HepG2 (cell line): ENCODE data around the gene ATRNL1. TPM values are rescaled to one million over a fixed set of nuclear protein-coding genes. Genes with fewer than 3 reads are reported as not detected.

Source experiments
- ATAC-seq: fragments of 200-7000 bp; cut with Tn5 transposase; 3 replicates; pipeline ENCODE4 v1.9.1; 2020; ENCODE audit warnings: mild to moderate bottlenecking, moderate library complexity
- BruUV-seq: library from RNA; stranded (reverse); fragments of 400-500 nt; replicated peaks from 2 replicates; lab custom pipeline; 2021; lab: Mats Ljungman, UMichigan
- CTCF ChIA-PET: fragments of 300-600 bp; formaldehyde crosslinking; extraction: SDS; loops from one replicate; lab custom pipeline; 2021; ENCODE audit warnings: low total read pairs, inconsistent platforms, low intra/inter-chr PET ratio; lab: Yijun Ruan, JAX
- POLR2A ChIA-PET: fragments of 350-600 bp; sonication (Branson Sonifier 250); formaldehyde crosslinking; loops from one replicate; lab custom pipeline; 2020; ENCODE audit warnings: antibody characterized with exemption, inconsistent platforms; lab: Yijun Ruan, JAX
- DNase-seq: peaks from one replicate; pipeline ENCODE4 v3.0.0-alpha.2; 2015; ENCODE audit warnings: low spot score
- FAIRE-seq: peaks from 3 replicates; lab custom pipeline; 2011; peaks lifted over from hg19 to GRCh38; lab: Jason Lieb, UNC
- H2AFZ ChIP-seq: one replicate; pipeline ENCODE4 v1.6.1; 2011; ENCODE audit warnings: low read length, inconsistent platforms
- H3K27ac ChIP-seq: fragments of 300-600 bp; 3 replicates; pipeline ENCODE4 v1.8.0; 2011; ENCODE audit warnings: mixed run types, mild to moderate bottlenecking, mixed read lengths, low read length, inconsistent platforms; ENCODE audit not compliant: insufficient read depth; ENCODE audit errors: extremely low read length
- H3K27me3 ChIP-seq, 2 experiments: fragments of 200-600 bp in 1 of 2; 2 replicates in 1 of 2; 3 replicates in 1 of 2; pipeline versions ENCODE4 v1.6.0 to v1.8.0; 2011; ENCODE audit warnings: low read length in 2 of 2, mild to moderate bottlenecking in 2 of 2, moderate library complexity in 2 of 2, inconsistent platforms in 1 of 2; ENCODE audit not compliant: insufficient read depth in 2 of 2, control insufficient read depth in 1 of 2
- H3K36me3 ChIP-seq, 2 experiments: fragments of 200-600 bp in 1 of 2; replicated peaks in 1 of 2; 2 replicates in 1 of 2; 3 replicates in 1 of 2; pipeline versions ENCODE4 v1.5.1 to v1.8.0; 2011; ENCODE audit warnings: low read length in 2 of 2, inconsistent platforms in 1 of 2; ENCODE audit not compliant: insufficient read depth in 2 of 2, control insufficient read depth in 1 of 2
- H3K4me1 ChIP-seq: 2 replicates; pipeline ENCODE4 v1.5.1; 2012; ENCODE audit warnings: low read length, inconsistent platforms; ENCODE audit not compliant: insufficient read depth
- H3K4me2 ChIP-seq: 2 replicates; pipeline ENCODE4 v1.6.0; 2011; ENCODE audit warnings: low read depth, low read length, inconsistent platforms
- H3K4me3 ChIP-seq, 3 experiments: fragments of 200-600 bp in 1 of 3; sonication (generic), shearing (Covaris generic) in 1 of 3; replicated peaks in 1 of 3; 2 replicates each; pipeline ENCODE4 v1.5.1; 2011 to 2016; ENCODE audit warnings: low read length in 3 of 3, inconsistent platforms in 2 of 3, low read depth in 2 of 3, mild to moderate bottlenecking in 2 of 3, control low read depth in 1 of 3, mixed read lengths in 1 of 3; ENCODE audit not compliant: insufficient read depth in 1 of 3
- H3K79me2 ChIP-seq: one replicate; pipeline ENCODE4 v1.6.1; 2011; ENCODE audit warnings: low read length, inconsistent platforms; ENCODE audit not compliant: insufficient read depth
- H3K9ac ChIP-seq: 2 replicates; pipeline ENCODE4 v1.6.0; 2011; ENCODE audit warnings: mild to moderate bottlenecking, low read depth, low read length, inconsistent platforms; ENCODE audit not compliant: insufficient read depth
- H3K9me3 ChIP-seq: 2 replicates; pipeline ENCODE4 v1.5.1; 2012; ENCODE audit warnings: mild to moderate bottlenecking, low read length
- H4K20me1 ChIP-seq: 2 replicates; pipeline ENCODE4 v1.6.0; 2011; ENCODE audit warnings: inconsistent platforms, mild to moderate bottlenecking, low read length, moderate library complexity; ENCODE audit not compliant: insufficient read depth
- CEBPB ChIP-seq: IDR thresholded peaks from 2 replicates; pipeline ENCODE4 v1.6.1; 2011; ENCODE audit warnings: low read depth, low read length, improper control_type of control experiment, borderline replicate concordance
- CREM ChIP-seq, 2 experiments: sonication (generic) in 1 of 2; formaldehyde crosslinking in 1 of 2; IDR thresholded peaks; 2 replicates each; pipeline versions ENCODE4 v1.4.0 to v1.6.1; 2016 to 2020; ENCODE audit warnings: antibody characterized with exemption in 1 of 2, mild to moderate bottlenecking in 1 of 2, missing genetic modification reagents in 1 of 2
- MBD4 ChIP-seq: IDR thresholded peaks from 2 replicates; pipeline ENCODE4 v1.6.1; 2012; ENCODE audit warnings: low read length, inconsistent platforms, borderline replicate concordance
- MYNN ChIP-seq: sonication (generic); formaldehyde crosslinking; IDR thresholded peaks from 2 replicates; pipeline ENCODE4 v1.4.0; 2020; ENCODE audit warnings: mild to moderate bottlenecking, low read depth, missing genetic modification reagents
- NCOA2 ChIP-seq: sonication (generic); formaldehyde crosslinking; IDR thresholded peaks from 2 replicates; pipeline ENCODE4 v1.8.0; 2022; ENCODE audit warnings: inconsistent platforms
- ZNF337 ChIP-seq: sonication (generic); formaldehyde crosslinking; IDR thresholded peaks from 2 replicates; pipeline ENCODE4 v1.5.1; 2020; ENCODE audit warnings: missing genetic modification reagents, low read depth, mild to moderate bottlenecking, borderline replicate concordance
- ZNF776 ChIP-seq: sonication (generic); formaldehyde crosslinking; IDR thresholded peaks from 2 replicates; pipeline ENCODE4 v1.4.0; 2020; ENCODE audit warnings: mild to moderate bottlenecking, missing genetic modification reagents
- WGBS: methylation state at CpG from one replicate; pipeline ENCODE4 v1.1.6; 2017; ENCODE audit warnings: low lambda C conversion rate; 5-methylcytosine and 5-hydroxymethylcytosine counted together
- in situ Hi-C: cut with HindIII; loops from 2 replicates; pipeline ENCODE4 v1.10.0; 2017; ENCODE audit warnings: low pct_unique_long_range_greater_than_20kb; ENCODE audit not compliant: extremely low pct_ligation_motif_present
- intact Hi-C: fragments of 100-400 bp; cut with micrococcal nuclease; formaldehyde crosslinking; loops from one replicate; pipeline ENCODE4 v1.10.0; 2022; ENCODE audit not compliant: unreplicated experiment
- polyA plus RNA-seq, 8 experiments: library from polyadenylated mRNA; depleted of rRNA in 3 of 8; stranded (reverse) in 7 of 8; unstranded in 1 of 8; fragments of >200 nt; fragmentation: Illumina TruSeq in 4 of 8; extraction: Trizol in 4 of 8; gene quantifications; 2 replicates each; pipeline versions ENCODE4 v1.2.1 to v1.2.3, GENCODE V29; 2011 to 2016; ENCODE audit warnings: low read depth in 4 of 8, missing spikeins in 1 of 8, mixed read lengths in 1 of 8; ENCODE audit not compliant: insufficient read depth in 1 of 8
- total RNA-seq, 5 experiments: library from RNA; depleted of rRNA; stranded (reverse); fragments of >200 nt; fragmentation: Illumina TruSeq; extraction: Trizol; gene quantifications; 2 replicates each; pipeline ENCODE4 v1.2.3, GENCODE V29; 2016; ENCODE audit warnings: low read depth in 1 of 5
- TF ChIP-seq, protein P1 (sequence below): sonication (generic); formaldehyde crosslinking; IDR thresholded peaks from 2 replicates; pipeline ENCODE4 v1.4.0; 2020; ENCODE audit warnings: missing genetic modification reagents, borderline replicate concordance
- TF ChIP-seq, protein P2 (sequence below): IDR thresholded peaks from 2 replicates; pipeline ENCODE4 v1.6.1; 2016
- TF ChIP-seq, protein P3 (sequence below), 2 experiments: sonication (generic) in 1 of 2; formaldehyde crosslinking in 1 of 2; IDR thresholded peaks; 2 replicates each; pipeline versions ENCODE4 v1.5.1 to v1.6.1; 2011 to 2020; ENCODE audit warnings: borderline replicate concordance in 1 of 2, low read depth in 1 of 2, low read length in 1 of 2, mild to moderate bottlenecking in 1 of 2, missing genetic modification reagents in 1 of 2, moderate library complexity in 1 of 2

Gene ATRNL1
- total and polyA plus RNA-seq, 2 of the 13 experiments (the other 11 are each of a cell fraction or from before 2014, with no cell fraction given) = 0.04 TPM; not detected in 1

DNA sequence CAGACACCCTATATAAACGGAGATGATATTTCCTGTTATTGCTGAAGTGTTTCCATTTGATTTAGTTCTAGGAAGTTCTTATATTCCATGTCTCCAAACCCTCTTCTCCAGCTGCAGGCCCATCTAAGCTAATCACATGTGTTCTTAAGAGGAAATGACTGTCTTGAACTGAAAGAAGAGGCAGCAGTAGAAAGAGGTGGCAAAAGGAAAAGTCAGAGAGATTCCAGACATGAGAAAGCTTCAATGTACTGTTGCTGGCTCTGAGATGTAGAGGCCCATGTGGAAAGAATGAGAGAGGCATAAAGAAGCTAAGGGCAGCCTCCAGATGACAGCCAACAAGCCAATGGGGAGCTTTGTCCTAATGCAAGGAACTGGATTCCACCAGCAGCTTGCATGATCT is 892.6 kb downstream of the ATRNL1 start (continued):
- TF ChIP-seq, protein P1, sequence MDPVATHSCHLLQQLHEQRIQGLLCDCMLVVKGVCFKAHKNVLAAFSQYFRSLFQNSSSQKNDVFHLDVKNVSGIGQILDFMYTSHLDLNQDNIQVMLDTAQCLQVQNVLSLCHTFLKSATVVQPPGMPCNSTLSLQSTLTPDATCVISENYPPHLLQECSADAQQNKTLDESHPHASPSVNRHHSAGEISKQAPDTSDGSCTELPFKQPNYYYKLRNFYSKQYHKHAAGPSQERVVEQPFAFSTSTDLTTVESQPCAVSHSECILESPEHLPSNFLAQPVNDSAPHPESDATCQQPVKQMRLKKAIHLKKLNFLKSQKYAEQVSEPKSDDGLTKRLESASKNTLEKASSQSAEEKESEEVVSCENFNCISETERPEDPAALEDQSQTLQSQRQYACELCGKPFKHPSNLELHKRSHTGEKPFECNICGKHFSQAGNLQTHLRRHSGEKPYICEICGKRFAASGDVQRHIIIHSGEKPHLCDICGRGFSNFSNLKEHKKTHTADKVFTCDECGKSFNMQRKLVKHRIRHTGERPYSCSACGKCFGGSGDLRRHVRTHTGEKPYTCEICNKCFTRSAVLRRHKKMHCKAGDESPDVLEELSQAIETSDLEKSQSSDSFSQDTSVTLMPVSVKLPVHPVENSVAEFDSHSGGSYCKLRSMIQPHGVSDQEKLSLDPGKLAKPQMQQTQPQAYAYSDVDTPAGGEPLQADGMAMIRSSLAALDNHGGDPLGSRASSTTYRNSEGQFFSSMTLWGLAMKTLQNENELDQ (CRISPR knock-in tag) = no peak
- TF ChIP-seq MYNN = no peak
- TF ChIP-seq, protein P2, sequence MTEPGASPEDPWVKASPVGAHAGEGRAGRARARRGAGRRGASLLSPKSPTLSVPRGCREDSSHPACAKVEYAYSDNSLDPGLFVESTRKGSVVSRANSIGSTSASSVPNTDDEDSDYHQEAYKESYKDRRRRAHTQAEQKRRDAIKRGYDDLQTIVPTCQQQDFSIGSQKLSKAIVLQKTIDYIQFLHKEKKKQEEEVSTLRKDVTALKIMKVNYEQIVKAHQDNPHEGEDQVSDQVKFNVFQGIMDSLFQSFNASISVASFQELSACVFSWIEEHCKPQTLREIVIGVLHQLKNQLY = no peak

DNA sequence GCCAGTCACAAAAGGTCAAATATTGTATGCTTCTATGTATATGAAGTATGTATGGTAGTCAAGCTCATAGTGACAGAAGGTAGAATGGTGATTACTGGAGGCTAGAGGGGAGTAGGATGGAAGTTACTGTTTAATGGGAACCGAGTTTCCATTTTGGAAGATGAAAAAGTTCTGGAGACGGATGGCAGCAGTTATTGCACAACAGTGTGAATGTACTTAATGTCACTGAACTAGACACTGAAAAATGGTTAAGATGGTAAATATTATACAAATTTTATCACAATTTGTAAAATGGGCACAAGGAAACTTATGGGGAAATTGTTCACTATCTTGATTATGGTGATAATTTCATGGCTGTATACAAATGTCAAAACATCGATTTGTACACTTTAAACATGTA is 895.2 kb downstream of the ATRNL1 start:
- ChIA-PET POLR2A (no interaction called here), CTCF (no interaction called here)
- H3K27ac ChIP-seq = no peak overlapping the region
- DNase-seq (no peak), ATAC-seq (no peak), FAIRE-seq (no peak)
- WGBS = 17% methylated on average over 3 of the region's 3 CpGs
- H3K36me3 ChIP-seq = no peaks in the 10 kb centered on the region
- TF ChIP-seq CREM (IDR thresholded peaks at IDR 0.05) = no peak
- TF ChIP-seq CREM (CRISPR knock-in tag; IDR thresholded peaks at IDR 0.05) = no peak
- TF ChIP-seq CEBPB = peak; percentile 62
- TF ChIP-seq ZNF337 (CRISPR knock-in tag) = no peak
- no peak for TF ChIP-seq ZNF776 (CRISPR knock-in tag)
- TF ChIP-seq MBD4 = no peak
- TF ChIP-seq NCOA2 (CRISPR knock-in tag) = no peak
- TF ChIP-seq, protein P3, sequence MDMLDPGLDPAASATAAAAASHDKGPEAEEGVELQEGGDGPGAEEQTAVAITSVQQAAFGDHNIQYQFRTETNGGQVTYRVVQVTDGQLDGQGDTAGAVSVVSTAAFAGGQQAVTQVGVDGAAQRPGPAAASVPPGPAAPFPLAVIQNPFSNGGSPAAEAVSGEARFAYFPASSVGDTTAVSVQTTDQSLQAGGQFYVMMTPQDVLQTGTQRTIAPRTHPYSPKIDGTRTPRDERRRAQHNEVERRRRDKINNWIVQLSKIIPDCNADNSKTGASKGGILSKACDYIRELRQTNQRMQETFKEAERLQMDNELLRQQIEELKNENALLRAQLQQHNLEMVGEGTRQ (IDR thresholded peaks at IDR 0.05; ENCODE audit: low read depth, low read length) = no peak
- TF ChIP-seq, protein P3 (CRISPR knock-in tag; IDR thresholded peaks at IDR 0.05; ENCODE audit: borderline replicate concordance) = no peak
- BruUV-seq = no TSS peak
- H3K4me3 ChIP-seq = no peak overlapping the region
- H3K9me3 ChIP-seq = peaks cover 12% of the 10 kb centered on the region; the same call in 1 of the 2 replicates
- intact Hi-C loops (no loop called here), in situ Hi-C loops (no loop called here)
- H3K4me1 ChIP-seq = no peaks in the 10 kb centered on the region
- no peak overlapping the region for H2AFZ ChIP-seq
- no peaks in the 10 kb centered on the region for H3K79me2 ChIP-seq
- H3K4me2 ChIP-seq = no peak overlapping the region
- H3K9ac ChIP-seq = no peak overlapping the region
- H3K27me3 ChIP-seq = no peaks in the 10 kb centered on the region
- H4K20me1 ChIP-seq = no peaks in the 10 kb centered on the region
